Measurements from ENCODE around the gene ADNP2. TPM values are rescaled to one million over a fixed set of nuclear protein-coding genes. Genes with fewer than 3 reads are reported as not detected.

Gene ADNP2
- total and polyA plus RNA-seq, 2 of the 4 experiments (the other 2 are of a cell fraction): 5.6 to 18.3 TPM

GRCh38 chr18:80172056-80172455 lies 63.0 kb downstream of the ADNP2 start:
- CTCF ChIA-PET: no interaction called here

More at GRCh38 chr18:80172056-80172455, 63.0 kb downstream of the ADNP2 start:
- H3K4ac ChIP-seq (ENCODE audit: low read depth, low read length): no peak overlapping the region
- peak overlapping the region; percentile 34; the same call in 1 of the 2 replicates for H3K14ac ChIP-seq (replicated peaks; ENCODE audit: low read depth, low read length)
- H3K56ac ChIP-seq (ENCODE audit: extremely low read depth, insufficient read depth, low read length): no peak overlapping the region
- no peak overlapping the region for H2BK15ac ChIP-seq (ENCODE audit: low read depth, low read length)
- TF ChIP-seq NFE2L2 (IDR thresholded peaks at IDR 0.05; ENCODE audit: low read depth, low read length): no peak
- no peak for TF ChIP-seq RFX5 (IDR thresholded peaks at IDR 0.05; ENCODE audit: low read depth, low read length)
- TF ChIP-seq BHLHE40 (IDR thresholded peaks at IDR 0.05; ENCODE audit: low read depth, low read length): no peak
- no peak for TF ChIP-seq ELK1 (IDR thresholded peaks at IDR 0.05; ENCODE audit: borderline replicate concordance, low read depth, low read length)
- TF ChIP-seq POLR2A (IDR thresholded peaks at IDR 0.05; ENCODE audit: low read depth, low read length): no peak
- TF ChIP-seq USF2 (IDR thresholded peaks at IDR 0.05; ENCODE audit: low read depth, low read length): no peak
- no peak for TF ChIP-seq CTCF (conservative IDR thresholded peaks at IDR 0.05; ENCODE audit: low read depth, low read length)
- no peak for TF ChIP-seq RCOR1 (IDR thresholded peaks at IDR 0.05; ENCODE audit: insufficient replicate concordance, low read length)
- no peak for TF ChIP-seq CHD1 (IDR thresholded peaks at IDR 0.05; ENCODE audit: low read depth, low read length)
- TF ChIP-seq MXI1 (IDR thresholded peaks at IDR 0.05; ENCODE audit: borderline replicate concordance, low read depth, low read length): no peak
- TF ChIP-seq MAFK (IDR thresholded peaks at IDR 0.05; ENCODE audit: low read depth, low read length): no peak
- TF ChIP-seq RAD21 (IDR thresholded peaks at IDR 0.05; ENCODE audit: low read length): no peak
- no peak for TF ChIP-seq CEBPB (IDR thresholded peaks at IDR 0.05; ENCODE audit: low read depth, low read length)
- no peak for TF ChIP-seq FOS (IDR thresholded peaks at IDR 0.05; ENCODE audit: low read depth, low read length)
- no peak for TF ChIP-seq SMC3 (IDR thresholded peaks at IDR 0.05; ENCODE audit: low read depth, low read length)
- TF ChIP-seq MAZ (IDR thresholded peaks at IDR 0.05; ENCODE audit: borderline replicate concordance, low read depth, low read length): no peak
- H3K4me2 ChIP-seq (ENCODE audit: low read depth, low read length): no peak overlapping the region
- no peak overlapping the region for H4K91ac ChIP-seq (ENCODE audit: insufficient read depth, low read depth, low read length)
- H3K79me1 ChIP-seq (ENCODE audit: low read depth in 1 of 2, low read length in 2 of 2): peaks cover 0 to 7% of the 10 kb centered on the region in 2 experiments; a peak in 1 of 4 replicates
- H2BK5ac ChIP-seq (ENCODE audit: low read depth, low read length, poor library complexity, severe bottlenecking): no peak overlapping the region
- H4K20me1 ChIP-seq (ENCODE audit: insufficient read depth, low read length): no peaks in the 10 kb centered on the region; the same call in 1 of the 2 replicates
- no peak overlapping the region for H4K5ac ChIP-seq (ENCODE audit: low read depth, low read length)
- H3K27me3 ChIP-seq (ENCODE audit: control insufficient read depth, insufficient read depth, low read length): no peaks in the 10 kb centered on the region
- 100% methylated on average over 1 of the region's 4 CpGs; no CpG with 5 or more reads in 1 of the 2 experiments for WGBS, 2 experiments (ENCODE audit: extremely low coverage in 2 of 2, insufficient read length in 1 of 2)
- H3K23ac ChIP-seq (ENCODE audit: low read depth, low read length): 0 out of 2 replicates have a peak overlapping the region, but pooled peaks have one; percentile 7
- POLR2A ChIA-PET (ENCODE audit: unreplicated experiment): no interaction called here
- ATAC-seq (ENCODE audit: low read depth) (no peak), DNase-seq (no peak)
- BruUV-seq (replicated peaks): no TSS peak
- H3K36me3 ChIP-seq (ENCODE audit: control insufficient read depth, insufficient read depth, low read length): no peaks in the 10 kb centered on the region
- intact Hi-C loops (cut with micrococcal nuclease): no loop called here
- H2AK9ac ChIP-seq (replicated peaks; ENCODE audit: low read depth, low read length, poor library complexity): no peak overlapping the region
- dilution Hi-C loops (cut with HindIII; ENCODE audit: low sequenced_read_pairs, unreplicated experiment): no loop called here
- H2AFZ ChIP-seq (replicated peaks; ENCODE audit: low read length, poor library complexity): no peak overlapping the region
- no peak overlapping the region for H4K8ac ChIP-seq (ENCODE audit: low read depth in 2 of 2, low read length in 2 of 2)
- peak overlapping the region; percentile 62; the same call in 1 of the 2 replicates for H2BK20ac ChIP-seq (ENCODE audit: low read depth, low read length)
- no peaks in the 10 kb centered on the region for H3K9me3 ChIP-seq (ENCODE audit: control insufficient read depth, insufficient read depth, low read length)
- H3K9ac ChIP-seq (ENCODE audit: low read depth, low read length): no peak overlapping the region
- peaks cover 4% of the 10 kb centered on the region; the same call in 1 of the 2 replicates for H3K4me1 ChIP-seq (ENCODE audit: control insufficient read depth, insufficient read depth, low read length)
- no peak overlapping the region for H3K27ac ChIP-seq (ENCODE audit: insufficient read depth, low read length)
- H3K18ac ChIP-seq (ENCODE audit: low read depth, low read length): no peak overlapping the region
- no peak overlapping the region for H2AK5ac ChIP-seq (ENCODE audit: low read depth, low read length)
- in situ Hi-C loops (cut with MboI; ENCODE audit: low sequenced_read_pairs): no loop called here
- H3K4me3 ChIP-seq (ENCODE audit: insufficient read depth, low read depth, low read length): no peak overlapping the region
- H3K9me1 ChIP-seq (ENCODE audit: insufficient read depth, low read length): peaks cover 16% of the 10 kb centered on the region
- no peak overlapping the region for H2BK120ac ChIP-seq (ENCODE audit: low read depth, low read length)

Data from IMR-90 (cell line).